ENCODE measurements around the gene MYLK.

Gene MYLK

GRCh38 chr3:123637131-123637530, 247.0 kb downstream of the MYLK start:
- DNase-seq: no peak

GRCh38 chr3:123636431-123636841, 247.7 kb downstream of the MYLK start:
- no peak for DNase-seq

- no peak for DNase-seq
These were observed 248.4 kb downstream of the MYLK start for GRCh38 chr3:123635717-123636116.

GRCh38 chr3:123635217-123635616, 248.9 kb downstream of the MYLK start:
- no peak for DNase-seq

- DNase-seq: no peak
These were observed 249.7 kb downstream of the MYLK start for GRCh38 chr3:123634149-123635051.

GRCh38 chr3:123633530-123633929, 250.6 kb downstream of the MYLK start:
- DNase-seq: no peak

GRCh38 chr3:123632161-123632655, 251.9 kb downstream of the MYLK start:
- DNase-seq: no peak

GRCh38 chr3:123629747-123630047, 254.4 kb downstream of the MYLK start:
- no peak for DNase-seq

- DNase-seq: no peak
These were observed 255.0 kb downstream of the MYLK start for GRCh38 chr3:123628996-123629746.

GRCh38 chr3:123627673-123628670, 256.2 kb downstream of the MYLK start:
- no peak for DNase-seq

- DNase-seq: no peak
These were observed 257.3 kb downstream of the MYLK start for GRCh38 chr3:123626881-123627280.

- DNase-seq: no peak
These were observed 259.8 kb downstream of the MYLK start for GRCh38 chr3:123624302-123624701.

GRCh38 chr3:123623346-123623880, 260.7 kb downstream of the MYLK start:
- no peak for DNase-seq

- DNase-seq: no peak
These were observed 261.4 kb downstream of the MYLK start for GRCh38 chr3:123622766-123623165.

GRCh38 chr3:123621850-123622189, 262.3 kb downstream of the MYLK start:
- DNase-seq: no peak

GRCh38 chr3:123621186-123621849, 262.8 kb downstream of the MYLK start:
- DNase-seq: no peak

- no peak for DNase-seq
These were observed 263.8 kb downstream of the MYLK start for GRCh38 chr3:123620343-123620742.

- DNase-seq: peak; percentile 18
These were observed 265.2 kb downstream of the MYLK start for GRCh38 chr3:123618768-123619484.

GRCh38 chr3:123618076-123618708, 265.9 kb downstream of the MYLK start:
- no peak for DNase-seq

- no peak for DNase-seq
These were observed 267.5 kb downstream of the MYLK start for GRCh38 chr3:123616593-123616992.

GRCh38 chr3:123613543-123613942, 270.6 kb downstream of the MYLK start:
- DNase-seq: no peak

All from CD4-positive, alpha-beta T cell treated with Interleukin-17A for 4 hours (primary cell).